ENCODE data around the gene ASTN1.
A peak's percentile ranks its signal among the peaks of the same experiment; 100 is the strongest.

Gene ASTN1

GRCh38 chr1:176976771-176977170 is 187.7 kb downstream of the ASTN1 start:
- no peak for DNase-seq

GRCh38 chr1:176976225-176976624 is 188.3 kb downstream of the ASTN1 start:
- no peak for DNase-seq

GRCh38 chr1:176964687-176965086 is 199.8 kb downstream of the ASTN1 start:
- DNase-seq = no peak

DNA sequence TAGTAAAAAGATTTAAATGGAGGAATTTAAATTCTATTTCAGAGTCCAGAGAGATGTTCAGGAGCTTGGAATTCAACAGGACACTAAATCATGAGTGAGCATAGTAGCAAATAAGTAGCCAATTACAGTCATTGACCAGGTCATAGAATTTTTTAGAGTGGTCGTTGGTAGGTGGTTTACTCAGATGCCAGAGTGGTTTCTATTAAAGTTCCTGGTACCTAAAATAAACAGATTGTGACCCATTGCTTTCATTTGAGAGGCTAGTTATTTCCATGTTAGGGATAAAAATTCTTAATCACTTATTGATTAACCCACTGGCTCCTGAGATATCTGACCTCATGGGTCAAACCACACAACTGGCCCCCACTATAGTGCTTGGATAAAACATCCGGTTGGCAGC is 201.3 kb downstream of the ASTN1 start:
- no peak for DNase-seq

GRCh38 chr1:176961678-176962077 is 202.8 kb downstream of the ASTN1 start:
- DNase-seq = no peak

GRCh38 chr1:176959191-176959820 is 205.2 kb downstream of the ASTN1 start:
- no peak for DNase-seq

DNA sequence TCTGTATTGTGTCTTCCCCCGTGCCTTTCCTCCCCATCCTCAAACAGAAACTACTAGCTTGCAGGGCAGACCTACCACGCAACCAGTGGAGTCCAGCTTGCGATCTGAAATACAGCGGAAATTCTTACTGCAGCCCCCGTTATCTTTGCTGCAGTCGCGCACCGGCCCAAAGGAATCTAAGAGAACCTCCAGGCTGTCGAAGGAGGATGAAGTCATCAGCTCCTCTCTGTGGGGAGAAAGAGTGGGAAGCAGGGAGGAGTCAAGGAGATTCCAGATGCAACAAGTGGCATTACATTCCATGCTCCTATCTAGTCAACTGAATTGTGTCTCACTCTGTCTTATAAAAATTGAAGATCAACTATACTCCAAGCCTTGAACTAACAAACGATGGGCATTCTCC is 206.9 kb downstream of the ASTN1 start:
- no peak for DNase-seq

DNA sequence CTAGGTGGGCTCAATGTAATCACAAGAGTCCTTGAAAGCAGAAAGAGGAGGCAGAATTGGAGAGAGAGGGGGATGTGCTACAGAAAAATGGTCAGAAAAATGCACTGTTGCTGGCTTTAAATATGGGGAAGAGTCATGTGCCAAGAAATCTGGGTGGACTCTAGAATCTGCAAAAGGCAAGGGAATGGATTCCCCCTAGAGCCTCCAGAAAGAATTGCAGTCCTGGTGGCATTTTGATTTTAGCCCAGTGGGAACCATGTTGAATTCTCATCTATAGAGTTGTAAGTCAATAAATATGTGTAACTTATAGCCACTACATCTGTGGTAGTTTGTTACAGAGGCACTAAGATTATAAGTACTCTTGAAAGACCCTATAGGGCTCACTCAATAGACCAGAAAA is 210.3 kb downstream of the ASTN1 start:
- DNase-seq = no peak

- no peak for DNase-seq
Observed at GRCh38 chr1:176950736-176951324, 213.7 kb downstream of the ASTN1 start.

DNA sequence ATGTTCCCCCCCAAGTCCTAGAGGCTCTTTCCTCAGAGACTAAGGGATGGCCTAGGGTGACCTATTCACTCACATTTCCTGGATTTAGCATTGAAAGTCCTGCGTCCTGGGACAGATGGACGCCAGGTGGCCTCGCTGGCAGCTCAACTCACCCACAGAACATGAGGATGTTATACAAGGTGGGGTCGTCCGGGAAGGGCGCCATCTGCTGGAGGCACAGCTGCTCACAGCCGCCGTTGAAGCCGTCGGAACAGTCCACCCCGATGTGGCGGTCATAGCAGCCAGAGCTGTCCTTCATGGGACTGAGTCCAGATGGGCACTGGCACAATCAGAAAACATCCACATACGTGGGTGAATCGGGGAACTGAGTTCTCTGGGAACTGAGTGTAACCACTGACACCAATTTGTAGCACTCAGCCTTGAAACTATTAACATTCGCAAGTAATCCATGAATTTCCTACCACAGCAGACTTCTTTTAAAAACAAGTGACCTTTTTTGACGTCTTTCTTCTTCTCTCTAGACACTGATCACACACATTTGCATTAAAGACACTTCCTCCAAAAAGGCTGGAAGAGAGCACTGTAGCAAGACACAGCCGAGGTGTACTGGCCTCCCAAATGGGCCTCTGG is 215.4 kb downstream of the ASTN1 start:
- DNase-seq = peak; percentile 24 to 44

DNA sequence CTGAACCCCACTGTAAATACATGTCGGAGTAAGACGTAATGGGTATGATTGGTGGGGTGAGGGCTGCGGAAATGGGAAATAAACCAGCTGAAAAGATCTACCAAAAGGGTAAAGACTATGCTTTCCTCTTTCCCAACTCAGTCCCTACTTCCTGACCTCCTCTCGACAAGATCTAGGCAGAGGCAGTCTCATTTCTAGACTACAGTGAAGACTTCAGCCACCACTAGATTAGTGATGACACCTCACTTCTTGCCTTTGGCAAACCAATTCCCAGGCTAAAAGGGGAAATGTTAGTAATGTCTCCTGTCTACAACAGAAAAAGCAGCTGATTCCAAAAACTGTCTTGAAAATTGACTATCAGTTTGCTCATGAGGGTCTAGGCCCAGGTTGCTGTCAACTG is 219.9 kb downstream of the ASTN1 start:
- no peak for DNase-seq

DNA sequence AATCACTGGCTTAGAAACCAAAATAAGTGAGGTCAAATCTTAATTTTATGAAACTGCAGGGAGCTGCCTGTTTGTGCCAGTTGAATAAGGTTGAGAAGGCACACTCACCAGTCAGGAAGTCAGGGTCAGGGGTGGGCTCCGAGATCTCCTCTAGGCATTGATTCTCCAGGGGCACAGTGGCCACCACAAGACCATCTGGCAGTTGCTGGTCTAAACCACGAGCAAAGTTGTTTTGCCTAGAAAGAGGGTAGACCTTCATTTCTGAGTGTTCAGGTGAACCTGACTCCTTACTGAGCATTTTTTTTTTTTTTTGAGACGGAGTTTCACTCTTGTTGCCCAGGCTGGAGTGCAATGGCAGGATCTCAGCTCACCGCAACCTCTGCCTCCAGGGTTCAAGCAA is 220.7 kb downstream of the ASTN1 start:
- DNase-seq = no peak

GRCh38 chr1:176942346-176942745 is 222.2 kb downstream of the ASTN1 start:
- no peak for DNase-seq

DNA sequence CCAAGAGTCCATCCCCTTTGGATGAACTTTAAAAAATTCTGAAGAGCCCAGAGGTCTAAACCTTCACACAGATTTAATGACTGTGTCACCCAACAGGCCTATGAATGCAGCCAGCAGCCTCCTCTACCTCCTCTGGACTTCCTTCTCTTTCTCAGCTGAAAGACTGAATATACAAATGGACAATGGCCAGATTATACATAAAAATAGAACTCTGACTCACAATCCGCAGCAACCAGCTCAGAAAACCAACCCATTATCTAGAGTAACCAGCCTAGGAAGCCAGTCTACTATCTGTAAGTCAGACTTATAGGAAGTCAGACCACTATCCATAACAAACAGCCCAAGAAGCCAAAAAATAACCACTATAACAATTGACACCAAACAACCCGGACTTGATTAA is 224.5 kb downstream of the ASTN1 start:
- no peak for DNase-seq

DNA sequence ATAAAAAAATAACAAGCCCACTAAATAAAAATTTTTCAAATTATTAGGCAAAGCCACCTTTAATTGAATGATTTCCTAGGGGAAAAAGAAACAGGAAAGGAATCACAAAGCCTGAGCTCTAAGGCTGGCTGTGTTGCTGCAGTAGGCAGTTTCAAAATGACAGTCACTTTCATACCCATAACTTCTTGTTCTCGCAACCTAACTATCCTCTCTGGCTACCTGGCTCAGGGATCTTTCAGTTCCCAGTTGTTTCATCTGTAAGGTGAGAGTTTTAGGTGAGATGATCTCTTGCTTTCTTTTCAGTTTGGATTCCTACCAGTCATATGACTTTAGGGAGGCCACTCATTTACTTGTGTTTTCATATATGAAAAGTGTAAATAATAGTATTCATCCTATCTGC is 226.1 kb downstream of the ASTN1 start:
- no peak for DNase-seq

DNA sequence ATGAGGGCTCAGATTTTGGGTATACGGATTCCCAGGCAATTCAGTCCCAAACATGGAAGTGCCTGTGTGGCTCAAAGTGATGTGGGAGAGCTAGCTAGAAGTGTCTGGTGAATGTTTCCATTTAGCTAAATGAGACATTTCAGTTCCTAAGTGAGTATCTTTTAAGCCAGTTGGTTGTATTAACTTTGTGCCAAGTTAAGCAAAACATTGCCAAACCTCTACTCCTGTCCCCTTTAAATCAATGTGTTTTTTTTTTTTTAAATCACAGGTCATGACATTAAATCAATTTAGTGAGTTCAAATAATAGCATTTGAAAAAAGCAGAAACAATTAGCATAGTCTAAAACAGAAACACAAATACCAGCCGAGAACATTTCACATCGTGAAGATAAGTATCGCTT is 230.1 kb downstream of the ASTN1 start:
- DNase-seq = no peak

DNA sequence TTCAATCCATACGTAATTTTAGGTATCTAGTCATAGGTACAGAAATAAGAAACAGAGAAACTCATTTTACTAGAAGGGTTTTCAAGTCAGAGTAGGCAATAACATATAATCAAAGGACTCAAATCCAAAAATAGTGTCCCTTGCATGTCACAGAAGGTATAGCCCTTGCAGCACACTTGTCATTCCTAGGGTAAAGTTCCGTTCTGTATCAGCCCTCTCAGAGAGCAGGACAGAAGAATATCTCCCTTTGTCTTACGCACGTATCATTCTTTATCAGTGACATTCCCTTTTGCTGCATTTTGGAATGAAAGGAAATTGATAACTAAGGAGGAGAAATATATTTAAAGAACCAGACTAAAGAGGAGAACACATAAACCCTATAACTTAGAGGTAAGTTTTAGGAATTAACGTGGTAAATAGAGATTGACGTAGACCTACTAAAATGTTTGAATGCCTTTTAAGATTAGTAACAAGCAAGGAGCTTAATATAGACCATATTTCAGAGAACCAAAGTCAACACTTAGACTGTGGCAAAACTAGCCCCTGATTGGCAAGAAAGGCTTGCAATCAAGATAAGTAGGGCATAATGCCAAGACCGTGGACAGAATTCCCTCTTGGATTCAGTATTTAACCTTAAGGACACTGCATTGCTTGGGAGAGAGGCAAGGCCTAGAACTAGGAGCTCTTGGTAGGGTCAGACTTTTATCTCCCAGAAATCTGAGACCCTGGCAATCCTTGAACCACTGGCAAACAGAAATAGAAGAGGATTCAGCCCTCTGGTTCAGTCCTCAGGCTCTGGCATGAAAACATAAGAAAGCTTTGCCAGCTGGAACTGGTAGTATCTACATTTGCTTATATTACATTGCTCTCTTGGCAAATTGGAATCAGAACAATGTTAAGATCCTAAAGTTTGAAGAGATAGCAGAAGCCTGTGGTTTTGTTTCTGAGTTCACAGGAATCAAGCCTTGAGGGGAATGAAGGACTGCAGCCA is 232.1 kb downstream of the ASTN1 start:
- DNase-seq = no peak

DNA sequence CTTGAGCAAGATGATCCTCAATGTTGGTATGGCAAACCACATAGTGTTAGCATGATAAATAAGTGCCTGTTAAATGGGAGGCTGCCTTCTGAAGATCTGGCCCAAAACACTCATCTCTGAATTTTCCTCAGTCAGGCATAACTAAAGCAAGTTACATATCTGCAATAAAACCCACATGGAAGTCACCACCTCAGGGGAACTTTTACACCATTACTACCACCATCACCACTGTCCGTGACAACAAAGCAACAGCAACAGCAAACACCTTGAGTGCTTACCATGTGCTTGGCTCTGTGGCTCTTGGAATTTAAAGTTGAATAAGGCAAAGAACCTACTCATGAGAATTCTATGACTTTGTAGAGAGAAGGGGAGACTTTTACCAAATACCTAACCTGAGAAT is 233.0 kb downstream of the ASTN1 start:
- DNase-seq = no peak

- DNase-seq = no peak
Observed at GRCh38 chr1:176926330-176927086, 238.0 kb downstream of the ASTN1 start.

DNA sequence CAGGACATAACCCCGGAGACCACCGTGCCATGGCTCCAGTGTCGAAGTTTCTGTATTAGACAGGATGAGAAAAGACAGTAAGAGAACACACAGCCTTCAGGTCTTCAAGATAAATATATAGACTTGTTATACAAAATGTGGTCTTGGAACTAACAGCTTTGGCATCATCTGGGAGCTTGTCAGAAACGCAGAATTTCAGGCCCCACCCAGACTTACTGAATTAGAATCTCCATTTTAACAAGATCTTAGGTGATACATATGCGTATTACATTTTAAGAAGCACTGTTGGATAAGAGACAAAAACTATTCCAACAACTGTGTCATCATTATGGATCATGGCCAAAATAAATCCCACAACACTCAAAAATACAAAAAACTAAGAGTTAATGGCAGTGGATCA is 239.3 kb downstream of the ASTN1 start:
- DNase-seq = no peak

GRCh38 chr1:176923283-176923682 is 241.2 kb downstream of the ASTN1 start:
- no peak for DNase-seq

Measured in activated T-cell treated with anti-CD3 and anti-CD28 coated beads, Interleukin-2, amount 50 U/mL, for 48 hours (primary cell).